GM12878 (cell line): ENCODE measurements around the gene CATSPER1. TPM values are rescaled to one million over a fixed set of nuclear protein-coding genes. Genes with fewer than 3 reads are reported as not detected.

Experiments used
- ATAC-seq: fragments of 200-7000 bp; cut with Tn5 transposase; 3 replicates; pipeline ENCODE4 v1.9.1; 2020; ENCODE audit warnings: mild to moderate bottlenecking, moderate library complexity
- BruUV-seq: library from RNA; stranded (reverse); fragments of 400-500 nt; replicated peaks from 2 replicates; lab custom pipeline; 2021; lab: Mats Ljungman, UMichigan
- CTCF ChIA-PET: fragments of 300-600 bp; sonication (Branson Sonifier 250); formaldehyde crosslinking; extraction: SDS; loops from one replicate; lab custom pipeline; 2021; ENCODE audit warnings: inconsistent platforms; lab: Yijun Ruan, JAX
- POLR2A ChIA-PET: fragments of 350-600 bp; formaldehyde crosslinking; extraction: SDS; loops from one replicate; lab custom pipeline; 2021; ENCODE audit warnings: inconsistent platforms; lab: Charles Lee
- RAD21 ChIA-PET: fragments of 300-600 bp; sonication (Branson Sonifier 250); formaldehyde crosslinking; loops from one replicate; lab custom pipeline; 2023; ENCODE audit warnings: antibody characterized with exemption; ENCODE audit not compliant: unreplicated experiment; lab: Charles Lee
- SMC1A ChIA-PET: fragments of 300-600 bp; sonication (Branson Sonifier 250); formaldehyde crosslinking; loops from one replicate; lab custom pipeline; 2023; ENCODE audit not compliant: unreplicated experiment, uncharacterized antibody; lab: Charles Lee
- DNase-seq: peaks from one replicate; pipeline ENCODE4 v3.0.0-alpha.2; 2011; ENCODE audit warnings: low read depth, low spot score
- FAIRE-seq: peaks from 3 replicates; lab custom pipeline; 2011; peaks lifted over from hg19 to GRCh38; lab: Jason Lieb, UNC
- H2AFZ ChIP-seq: 2 replicates; pipeline ENCODE4 v1.6.0; 2011; ENCODE audit warnings: low read depth, low read length, control low read depth; ENCODE audit not compliant: control insufficient read depth
- H3K27ac ChIP-seq: 2 replicates; pipeline ENCODE4 v1.5.1; 2011; ENCODE audit warnings: control low read depth; ENCODE audit not compliant: control insufficient read depth, insufficient read depth
- H3K27me3 ChIP-seq, 2 experiments: replicated peaks in 1 of 2; 2 replicates each; pipeline versions ENCODE4 v1.6.0 to v1.6.1; 2011; ENCODE audit warnings: low read length in 1 of 2; ENCODE audit not compliant: control insufficient read depth in 2 of 2, insufficient read depth in 2 of 2
- H3K36me3 ChIP-seq, 2 experiments: 2 replicates each; pipeline ENCODE4 v1.5.1; 2011; ENCODE audit warnings: low read length in 1 of 2; ENCODE audit not compliant: control insufficient read depth in 2 of 2, insufficient read depth in 2 of 2
- H3K4me1 ChIP-seq: 2 replicates; pipeline ENCODE4 v1.6.1; 2011; ENCODE audit warnings: mild to moderate bottlenecking, low read length, moderate library complexity, mixed read lengths; ENCODE audit not compliant: control insufficient read depth, insufficient read depth
- H3K4me2 ChIP-seq: 2 replicates; pipeline ENCODE4 v1.6.0; 2011; ENCODE audit warnings: control low read depth; ENCODE audit not compliant: control insufficient read depth, insufficient read depth
- H3K4me3 ChIP-seq: fragments of 200-600 bp; sonication (generic); 2 replicates; pipeline ENCODE4 v1.5.1; 2016
- H3K79me2 ChIP-seq: 2 replicates; pipeline ENCODE4 v1.6.0; 2011; ENCODE audit warnings: low read length; ENCODE audit not compliant: control insufficient read depth, insufficient read depth
- H3K9ac ChIP-seq: 2 replicates; pipeline ENCODE4 v1.8.0; 2011; ENCODE audit warnings: low read length, control low read depth, mixed read lengths; ENCODE audit not compliant: control insufficient read depth, insufficient read depth
- H3K9me3 ChIP-seq: replicated peaks from 3 replicates; pipeline ENCODE4 v1.5.1; 2011; ENCODE audit warnings: mild to moderate bottlenecking, low read length; ENCODE audit not compliant: control insufficient read depth, insufficient read depth
- H4K20me1 ChIP-seq: 2 replicates; pipeline ENCODE4 v1.6.0; 2011; ENCODE audit not compliant: control insufficient read depth, insufficient read depth
- CREM ChIP-seq: IDR thresholded peaks from 2 replicates; pipeline ENCODE4 v1.6.1; 2014; ENCODE audit warnings: antibody characterized with exemption, low read depth
- IRF4 ChIP-seq: IDR thresholded peaks from 2 replicates; pipeline ENCODE4 v1.6.1; 2011; ENCODE audit warnings: low read depth, low read length
- RUNX3 ChIP-seq: IDR thresholded peaks from 2 replicates; pipeline ENCODE4 v1.6.1; 2012; ENCODE audit warnings: low read length, inconsistent platforms
- USF1 ChIP-seq: IDR thresholded peaks from 2 replicates; pipeline ENCODE4 v1.6.1; 2011; ENCODE audit warnings: borderline replicate concordance, low read depth, mild to moderate bottlenecking, moderate library complexity, mixed read lengths, low read length; ENCODE audit not compliant: insufficient read depth; ENCODE audit errors: extremely low read length
- ZSCAN29 ChIP-seq: fragments of 450-650 bp; IDR thresholded peaks from 2 replicates; pipeline ENCODE4 v1.6.1; 2017; ENCODE audit warnings: mild to moderate bottlenecking, moderate library complexity
- WGBS: methylation state at CpG from one replicate; pipeline ENCODE4 v1.1.6; 2016; ENCODE audit warnings: low lambda C conversion rate; ENCODE audit not compliant: insufficient replicate concordance, insufficient coverage; ENCODE audit errors: missing lambda C conversion rate; 5-methylcytosine and 5-hydroxymethylcytosine counted together
- in situ Hi-C: fragments of 300-500 bp; cut with MboI; formaldehyde crosslinking; loops from 9 replicates; pipeline ENCODE4 v1.14.3; 2018; ENCODE audit warnings: mixed read lengths
- intact Hi-C: fragments of 100-400 bp; cut with micrococcal nuclease; formaldehyde crosslinking; loops from one replicate; pipeline ENCODE4 v1.14.2; 2022; ENCODE audit not compliant: unreplicated experiment
- polyA plus RNA-seq, 11 experiments: library from polyadenylated mRNA; depleted of rRNA in 4 of 11; unstranded in 6 of 11; stranded (reverse) in 5 of 11; fragments of >200 nt; fragmentation: Nextera tagmentation in 4 of 11; fragmentation: Illumina TruSeq in 1 of 11; extraction: Ambion mirVana in 4 of 11; extraction: Trizol in 1 of 11; gene quantifications; 1 replicate in 1 of 11; 2 replicates in 10 of 11; pipeline versions ENCODE4 v1.2.1 to v1.2.3, GENCODE V29; 2011 to 2016; ENCODE audit warnings: inconsistent platforms in 2 of 11, missing spikeins in 2 of 11, low read depth in 1 of 11
- total RNA-seq, 4 experiments: library from RNA; depleted of rRNA in 3 of 4; stranded (reverse); fragments of >200 nt in 3 of 4; fragmentation: Illumina TruSeq in 1 of 4; extraction: Trizol in 1 of 4; gene quantifications; 2 replicates each; pipeline versions ENCODE4 v1.2.1 to v1.2.3, GENCODE V29; 2013 to 2021
- TF ChIP-seq, protein P1 (sequence below): IDR thresholded peaks from 2 replicates; pipeline ENCODE4 v1.6.1; 2012; ENCODE audit warnings: low read depth, low read length, improper control_type of control experiment

Gene CATSPER1
- total and polyA plus RNA-seq, 10 of the 15 experiments (the other 5 are each of a cell fraction or from before 2014, with no cell fraction given): 0.02 to 0.05 TPM; not detected in 8

- intact Hi-C loops: no loop called here
- FAIRE-seq (no peak), ATAC-seq (peak; percentile 34; the same call in 2 of the 3 replicates)
- RAD21 ChIA-PET: no interaction called here
- no peak overlapping the region for H3K27ac ChIP-seq
- TF ChIP-seq IRF4 (no peak), ZSCAN29 (no peak), RUNX3 (no peak), CREM (no peak), USF1 (no peak)
- TF ChIP-seq, protein P1, sequence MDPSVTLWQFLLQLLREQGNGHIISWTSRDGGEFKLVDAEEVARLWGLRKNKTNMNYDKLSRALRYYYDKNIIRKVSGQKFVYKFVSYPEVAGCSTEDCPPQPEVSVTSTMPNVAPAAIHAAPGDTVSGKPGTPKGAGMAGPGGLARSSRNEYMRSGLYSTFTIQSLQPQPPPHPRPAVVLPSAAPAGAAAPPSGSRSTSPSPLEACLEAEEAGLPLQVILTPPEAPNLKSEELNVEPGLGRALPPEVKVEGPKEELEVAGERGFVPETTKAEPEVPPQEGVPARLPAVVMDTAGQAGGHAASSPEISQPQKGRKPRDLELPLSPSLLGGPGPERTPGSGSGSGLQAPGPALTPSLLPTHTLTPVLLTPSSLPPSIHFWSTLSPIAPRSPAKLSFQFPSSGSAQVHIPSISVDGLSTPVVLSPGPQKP: no peak
- TF ChIP-seq, all 136 proteins: peak for 0
- Histone ChIP-seq H3K79me2 (no peaks in the 10 kb centered on the region), H3K9ac (no peak overlapping the region), H3K4me3 (no peak overlapping the region), H3K4me2 (no peak overlapping the region), H2AFZ (no peak overlapping the region), H4K20me1 (no peaks in the 10 kb centered on the region), H3K27me3 (0 out of 4 replicates have a peak, but pooled peaks cover 0 to 3% of the 10 kb centered on the region in 2 experiments), H3K36me3 (no peaks in the 10 kb centered on the region), H3K9me3 (no peaks in the 10 kb centered on the region), H3K4me1 (no peaks in the 10 kb centered on the region)
- in situ Hi-C loops: no loop called here
- BruUV-seq: no TSS peak
- ChIA-PET POLR2A (no interaction called here), SMC1A (no interaction called here), CTCF (interaction anchor here (1.1 to 2.8 kb wide), 5 partner anchors 24 to 115 kb away, joined by 4 to 31 read pairs (median 5); no protein-coding TSS in a partner anchor)
- no peak for DNase-seq
- 35% methylated on average over 21 of the region's 25 CpGs for WGBS
Observed at GRCh38 chr11:66020618-66021357, 5.5 kb downstream of the CATSPER1 start.
